ENCODE data around the gene ADGRL2. TPM values are rescaled to one million over a fixed set of nuclear protein-coding genes. Genes with fewer than 3 reads are reported as not detected.

ADGRL2 gene
- total RNA-seq = 1.6 and 10.6 TPM in 2 replicates

GRCh38 chr1:81800695-81801650, at the start of gene ADGRL2:
ADGRL2 (plus strand) TSS chr1:81800934; CDS start chr1:81836985, 36,051 bp downstream.

